HG02870 (cell line): Measurements from ENCODE around the gene HMCN2.

ENCODE experiments used
- ATAC-seq: cut with Tn5 transposase; IDR thresholded peaks from one replicate; pipeline ENCODE4 v1.9.1; 2021; ENCODE audit warnings: mild to moderate bottlenecking, moderate library complexity; ENCODE audit not compliant: unreplicated experiment

HMCN2 gene

GRCh38 chr9:130341839-130342713, 76.5 kb downstream of the HMCN2 start:
- ATAC-seq = no peak

GRCh38 chr9:130342714-130343085, 77.1 kb downstream of the HMCN2 start:
- no peak for ATAC-seq

DNA sequence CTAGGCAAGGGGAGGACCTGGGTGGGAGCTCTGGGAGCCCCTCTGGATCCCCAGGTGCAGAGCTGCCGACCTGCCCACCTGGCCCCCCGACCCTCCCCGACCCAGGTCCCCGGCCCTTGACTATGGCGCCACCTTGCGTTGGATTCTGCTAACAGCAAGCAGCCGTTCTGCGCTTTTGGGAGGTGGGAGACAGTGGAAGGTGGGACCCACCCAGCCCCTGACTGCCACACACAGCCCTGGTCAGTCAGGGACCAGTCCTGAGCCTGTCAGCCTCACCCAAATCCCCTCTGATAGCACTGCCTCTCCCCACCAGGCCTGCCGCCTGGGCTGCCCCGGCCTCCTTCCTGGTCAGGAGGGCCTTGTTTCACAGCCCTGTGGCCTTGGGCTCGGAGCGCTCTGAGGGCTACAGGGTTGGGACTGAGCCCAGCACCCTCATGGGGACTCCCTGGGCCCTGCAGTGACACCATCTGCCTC, 77.9 kb downstream of the HMCN2 start:
- ATAC-seq = no peak

DNA sequence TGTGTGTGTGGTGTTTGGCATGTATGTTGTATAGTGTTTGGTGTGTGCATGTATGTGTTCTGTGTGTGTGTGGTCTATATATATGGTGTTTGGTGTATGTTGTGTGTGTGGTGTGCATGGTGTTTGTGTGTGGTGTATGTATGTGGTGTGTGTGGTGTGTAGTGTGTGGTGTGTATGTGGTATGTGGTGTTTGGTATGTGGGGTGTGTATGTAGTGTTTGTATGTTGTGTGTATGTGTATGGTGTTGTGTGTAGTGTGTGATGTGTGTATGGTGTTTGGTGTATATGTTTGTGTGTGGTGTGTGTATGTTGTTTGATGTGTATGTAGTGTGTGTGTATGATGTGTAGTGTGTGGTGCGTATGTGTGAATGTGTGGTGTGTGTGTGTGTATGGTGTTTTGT, 78.8 kb downstream of the HMCN2 start:
- ATAC-seq = no peak

DNA sequence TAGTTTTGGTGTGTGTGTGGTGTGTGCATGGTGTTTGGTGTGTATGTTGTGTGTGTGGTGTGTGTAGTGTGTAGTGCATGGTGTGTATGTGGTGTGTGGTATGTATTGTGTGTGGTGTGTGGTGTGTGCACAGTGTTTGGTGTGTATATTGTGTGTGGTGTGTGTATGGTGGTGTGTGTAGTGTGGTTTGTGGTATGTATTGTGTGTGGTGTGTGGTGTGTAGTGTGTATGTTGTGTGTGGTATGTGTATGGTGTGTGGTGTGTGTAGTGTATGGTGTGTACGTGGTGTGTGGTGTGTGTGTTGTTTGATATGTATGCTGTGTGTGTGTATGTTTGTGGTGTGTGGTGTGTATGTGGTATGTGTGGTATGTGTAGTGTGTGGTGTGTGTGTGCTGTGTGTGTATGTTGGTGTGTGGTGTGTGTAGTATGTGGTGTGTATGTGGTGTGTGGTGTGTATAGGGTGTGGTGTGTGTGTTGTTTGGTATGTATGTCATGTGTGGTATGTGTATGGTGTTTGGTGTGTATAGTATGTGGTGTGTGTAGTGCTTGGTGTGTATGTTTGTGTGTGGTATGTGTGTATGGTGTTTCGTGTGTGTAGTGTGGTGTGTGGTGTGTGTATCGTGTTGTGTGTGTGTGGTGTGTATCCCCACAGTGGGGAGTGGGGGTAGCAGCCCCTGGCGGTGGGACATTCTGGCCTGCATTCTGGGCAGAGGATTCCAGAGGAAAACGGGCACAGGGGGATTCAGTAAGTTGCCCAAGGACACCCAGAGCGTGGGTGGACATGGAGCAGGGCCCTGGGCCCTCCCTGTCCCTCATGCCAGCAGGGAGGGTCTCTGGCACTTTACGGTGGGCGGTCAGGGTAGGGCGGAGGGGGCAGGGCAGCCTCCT, 79.7 kb downstream of the HMCN2 start:
- no peak for ATAC-seq

- ATAC-seq = no peak
Observed at GRCh38 chr9:130345897-130346385, 80.4 kb downstream of the HMCN2 start.

DNA sequence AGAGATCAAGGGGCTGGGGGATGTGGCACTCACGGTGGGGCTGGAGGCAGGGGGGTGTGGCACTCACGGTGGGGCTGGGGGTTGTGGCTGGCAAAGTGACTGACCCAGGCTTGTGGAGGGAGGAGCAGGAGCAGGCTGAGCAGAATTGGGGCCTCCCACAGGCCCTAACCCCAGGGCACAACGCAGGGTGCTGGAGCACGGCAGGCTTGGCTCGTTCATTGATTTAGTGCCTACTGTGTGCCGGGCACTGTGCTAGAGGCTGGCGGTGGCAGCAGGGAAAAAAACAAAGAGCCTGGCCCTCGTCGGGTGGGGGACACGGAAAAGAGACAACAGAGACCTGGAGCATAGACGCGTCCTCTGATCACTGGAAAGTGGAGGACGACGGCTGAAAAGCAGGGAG, 80.9 kb downstream of the HMCN2 start:
- ATAC-seq = no peak

GRCh38 chr9:130347036-130347435, 81.5 kb downstream of the HMCN2 start:
- no peak for ATAC-seq

GRCh38 chr9:130347931-130348330, 82.4 kb downstream of the HMCN2 start:
- no peak for ATAC-seq

- ATAC-seq = no peak
Observed at GRCh38 chr9:130348341-130348740, 82.8 kb downstream of the HMCN2 start.

- no peak for ATAC-seq
Observed at GRCh38 chr9:130348881-130349280, 83.3 kb downstream of the HMCN2 start.

- no peak for ATAC-seq
Observed at GRCh38 chr9:130349398-130349797, 83.8 kb downstream of the HMCN2 start.

DNA sequence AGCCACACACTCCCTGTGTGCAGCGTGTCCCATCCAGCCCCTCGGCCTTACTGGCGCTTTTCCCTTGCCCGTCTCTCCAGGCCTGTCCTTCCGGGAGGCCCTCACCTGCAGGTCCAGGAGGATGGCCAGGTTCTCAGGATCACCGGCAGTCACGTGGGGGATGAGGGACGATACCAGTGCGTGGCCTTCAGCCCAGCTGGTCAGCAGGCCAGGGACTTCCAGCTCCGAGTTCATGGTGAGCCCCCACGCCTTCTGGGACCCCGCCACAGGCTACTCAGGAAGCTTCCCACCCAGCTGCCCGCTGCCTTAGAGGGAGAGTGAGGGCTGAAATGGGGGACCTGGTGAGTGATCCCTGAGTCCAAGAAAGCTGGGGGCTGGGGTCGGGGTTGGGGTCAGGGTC, 85.8 kb downstream of the HMCN2 start:
- ATAC-seq = no peak

DNA sequence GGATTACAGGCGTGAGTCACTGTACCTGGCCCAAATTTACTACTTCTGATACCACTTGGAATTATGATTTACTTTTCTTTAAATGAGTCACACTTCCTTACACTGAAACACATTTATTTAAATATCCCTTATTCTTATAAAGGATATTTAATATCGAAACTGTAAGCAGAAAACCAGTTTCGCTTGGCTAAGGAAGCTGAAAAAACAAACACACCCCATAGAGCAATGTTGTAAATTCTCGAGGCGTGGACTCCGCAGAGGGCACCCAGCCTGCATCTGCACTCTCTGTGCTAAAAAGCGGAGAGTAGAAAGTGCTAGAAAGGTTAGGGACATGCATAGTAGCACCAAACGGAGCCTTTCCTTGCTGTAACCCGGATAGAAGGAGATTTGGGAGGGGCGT, 86.5 kb downstream of the HMCN2 start:
- ATAC-seq = no peak

DNA sequence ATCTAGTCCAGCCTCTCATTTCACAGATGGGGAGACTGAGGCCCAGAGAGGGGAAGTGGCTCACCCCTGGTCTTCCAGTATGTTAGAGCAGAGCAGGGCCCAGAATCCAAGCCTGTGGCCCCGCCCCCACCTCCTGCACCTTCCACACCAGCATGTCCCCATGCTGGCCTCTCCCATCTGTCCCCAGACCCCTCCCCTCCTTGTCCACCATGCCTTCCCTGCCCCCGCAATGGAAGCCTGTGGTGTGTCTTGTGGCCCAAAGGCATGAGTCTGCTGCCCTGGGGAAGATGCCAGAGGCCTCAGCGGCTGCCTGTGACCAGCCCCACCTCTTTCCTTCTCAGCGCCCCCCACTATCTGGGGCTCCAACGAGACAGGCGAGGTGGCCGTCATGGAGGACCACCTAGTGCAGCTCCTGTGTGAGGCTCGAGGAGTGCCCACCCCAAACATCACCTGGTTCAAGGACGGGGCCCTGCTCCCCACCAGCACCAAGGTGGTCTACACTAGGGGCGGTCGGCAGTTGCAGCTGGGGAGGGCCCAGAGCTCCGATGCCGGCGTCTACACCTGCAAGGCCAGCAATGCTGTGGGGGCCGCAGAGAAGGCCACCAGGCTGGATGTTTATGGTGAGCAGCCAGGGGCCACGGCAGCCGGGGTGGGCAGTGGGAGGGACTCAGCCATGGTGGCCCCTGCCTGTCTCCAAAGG, 87.2 kb downstream of the HMCN2 start:
- no peak for ATAC-seq

- no peak for ATAC-seq
Observed at GRCh38 chr9:130354378-130354777, 88.8 kb downstream of the HMCN2 start.

DNA sequence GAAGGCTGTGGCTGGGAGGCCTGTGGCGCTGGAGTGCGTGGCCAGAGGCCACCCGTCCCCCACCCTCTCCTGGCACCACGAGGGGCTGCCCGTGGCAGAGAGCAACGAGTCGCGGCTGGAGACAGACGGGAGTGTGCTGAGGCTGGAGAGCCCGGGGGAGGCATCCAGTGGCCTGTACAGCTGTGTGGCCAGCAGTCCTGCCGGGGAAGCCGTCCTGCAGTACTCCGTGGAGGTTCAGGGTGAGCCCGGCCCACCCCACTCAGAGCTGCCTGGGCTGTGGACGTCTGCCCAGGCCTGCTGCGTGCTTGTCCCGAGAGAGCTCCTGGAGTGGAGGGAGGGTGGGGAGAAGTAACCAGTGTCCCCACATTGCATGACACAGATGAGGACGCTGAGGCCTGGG, 89.2 kb downstream of the HMCN2 start:
- no peak for ATAC-seq

DNA sequence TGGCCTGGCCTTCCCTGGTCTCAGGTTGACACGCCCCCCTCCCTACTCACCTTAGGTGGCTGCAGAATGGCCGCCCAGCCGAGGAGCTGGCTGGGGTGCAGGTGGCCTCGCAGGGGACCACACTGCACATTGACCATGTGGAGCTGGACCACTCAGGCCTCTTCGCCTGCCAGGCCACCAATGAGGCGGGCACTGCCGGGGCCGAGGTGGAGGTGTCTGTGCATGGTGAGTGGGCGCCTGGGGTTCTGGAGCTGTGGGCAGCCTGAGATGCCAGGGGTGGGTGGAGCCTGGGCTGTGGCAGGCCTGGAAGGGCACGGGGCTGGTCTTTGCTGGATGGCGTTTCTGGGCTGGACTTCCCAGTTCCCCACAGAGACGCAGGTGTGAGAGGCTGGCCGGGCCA, 90.5 kb downstream of the HMCN2 start:
- no peak for ATAC-seq

DNA sequence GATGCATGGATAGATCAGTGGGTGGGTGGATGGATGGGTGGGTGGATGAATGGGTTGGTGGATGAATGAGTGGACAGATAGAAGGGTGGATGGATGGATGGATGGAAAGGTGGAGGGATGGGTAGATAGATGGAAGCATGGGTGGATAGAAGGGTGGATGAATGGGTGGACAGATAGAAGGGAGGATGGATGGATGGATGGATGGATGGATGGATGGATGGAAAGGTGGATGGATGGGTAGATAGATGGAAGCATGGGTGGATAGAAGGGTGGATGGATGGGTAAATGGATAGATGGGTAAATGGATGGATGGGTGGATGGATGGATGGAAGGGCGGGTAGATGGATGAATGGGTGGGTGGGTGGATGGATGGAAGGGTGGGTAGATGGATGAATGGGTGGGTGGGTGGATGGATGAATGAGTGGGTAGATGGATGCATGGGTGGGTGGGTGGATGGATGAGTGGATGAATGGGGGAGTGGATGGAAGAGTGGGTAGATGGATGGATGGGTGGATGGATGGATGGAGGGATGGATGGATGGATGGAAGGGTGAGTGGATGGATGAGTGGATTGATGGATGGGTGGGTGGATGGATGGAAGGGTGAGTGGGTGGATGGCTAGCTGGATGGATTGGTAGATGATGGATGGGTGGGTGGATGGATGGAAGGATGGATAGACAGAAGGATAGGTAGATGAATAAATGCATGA, 91.5 kb downstream of the HMCN2 start:
- ATAC-seq = no peak

- no peak for ATAC-seq
Observed at GRCh38 chr9:130358928-130359327, 93.4 kb downstream of the HMCN2 start.
